ENCODE data around the gene SHOC2. TPM values are rescaled to one million over a fixed set of nuclear protein-coding genes. Genes with fewer than 3 reads are reported as not detected.

SHOC2 gene
- total and polyA plus RNA-seq, 2 of the 13 experiments (the other 11 are each of a cell fraction or from before 2014, with no cell fraction given): 8.6 to 25.5 TPM

- TF ChIP-seq ZNF619 (CRISPR knock-in tag; IDR thresholded peaks at IDR 0.05): no peak
- no peak for TF ChIP-seq RFX3 (CRISPR knock-in tag; IDR thresholded peaks at IDR 0.05)
These were observed 46.7 kb downstream of the SHOC2 start (continued) for GRCh38 chr10:110966146-110966545.

DNA sequence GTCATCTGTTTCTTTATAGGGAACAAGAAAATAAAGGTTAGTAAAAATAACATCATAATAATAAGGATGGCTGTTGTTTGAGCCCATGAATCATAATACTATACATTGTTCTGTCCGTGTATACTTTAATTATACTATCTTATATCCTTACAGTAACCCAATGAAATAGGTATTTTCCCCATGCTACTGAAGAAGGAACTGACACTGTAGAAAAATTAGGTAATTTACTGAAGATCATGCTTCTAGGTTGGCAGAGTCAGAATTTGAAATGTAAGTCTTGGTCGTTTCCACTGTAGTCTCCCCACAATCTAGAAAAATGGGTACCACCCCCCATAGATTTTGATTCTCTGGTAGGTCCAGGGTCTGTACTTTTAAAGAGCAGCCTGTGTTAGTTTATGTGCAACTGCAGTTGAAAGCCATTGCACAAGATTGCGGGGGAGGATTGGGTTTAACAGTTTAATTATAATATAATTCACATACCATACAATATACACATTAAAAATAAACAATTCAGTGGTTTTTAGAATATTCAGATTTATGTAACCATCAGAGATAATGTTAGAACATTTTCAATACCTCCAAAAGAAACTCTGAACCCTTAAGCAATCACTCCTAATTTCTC is 47.7 kb downstream of the SHOC2 start:
- H3K4me2 ChIP-seq (ENCODE audit: low read depth, low read length): no peak overlapping the region
- no peaks in the 10 kb centered on the region for H3K9me3 ChIP-seq (ENCODE audit: low read length)
- no peak overlapping the region for H3K4me3 ChIP-seq (replicated peaks in 1 of 3; ENCODE audit: insufficient read depth in 1 of 3, low read depth in 2 of 3, low read length in 3 of 3)
- POLR2A ChIA-PET: no interaction called here
- TF ChIP-seq MED8 (CRISPR knock-in tag; IDR thresholded peaks at IDR 0.05; ENCODE audit: insufficient replicate concordance) (no peak), CBFB (CRISPR knock-in tag; IDR thresholded peaks at IDR 0.05) (no peak), ZNF891 (CRISPR knock-in tag; IDR thresholded peaks at IDR 0.05) (no peak), SMAD3 (CRISPR knock-in tag; IDR thresholded peaks at IDR 0.05) (no peak), SNAPC2 (CRISPR knock-in tag; IDR thresholded peaks at IDR 0.05) (no peak), ZMYM2 (CRISPR knock-in tag; IDR thresholded peaks at IDR 0.05) (no peak), ZNF761 (CRISPR knock-in tag; conservative IDR thresholded peaks at IDR 0.05) (no peak), FLYWCH1 (CRISPR knock-in tag; IDR thresholded peaks at IDR 0.05) (no peak), KDM1A (CRISPR knock-in tag; IDR thresholded peaks at IDR 0.05) (no peak), PTBP1 (IDR thresholded peaks at IDR 0.05; ENCODE audit: low read depth, low read length, poor library complexity, severe bottlenecking) (no peak), ZNF10 (CRISPR knock-in tag; IDR thresholded peaks at IDR 0.05; ENCODE audit: borderline replicate concordance, low read depth) (no peak), ZNF879 (CRISPR knock-in tag; IDR thresholded peaks at IDR 0.05) (no peak), ZNF446 (CRISPR knock-in tag; IDR thresholded peaks at IDR 0.05) (no peak), CREB1 (IDR thresholded peaks at IDR 0.05) (no peak), CREB1 (CRISPR knock-in tag; IDR thresholded peaks at IDR 0.05) (no peak), TEF (CRISPR knock-in tag; IDR thresholded peaks at IDR 0.05) (no peak)
- TF ChIP-seq, protein P1, sequence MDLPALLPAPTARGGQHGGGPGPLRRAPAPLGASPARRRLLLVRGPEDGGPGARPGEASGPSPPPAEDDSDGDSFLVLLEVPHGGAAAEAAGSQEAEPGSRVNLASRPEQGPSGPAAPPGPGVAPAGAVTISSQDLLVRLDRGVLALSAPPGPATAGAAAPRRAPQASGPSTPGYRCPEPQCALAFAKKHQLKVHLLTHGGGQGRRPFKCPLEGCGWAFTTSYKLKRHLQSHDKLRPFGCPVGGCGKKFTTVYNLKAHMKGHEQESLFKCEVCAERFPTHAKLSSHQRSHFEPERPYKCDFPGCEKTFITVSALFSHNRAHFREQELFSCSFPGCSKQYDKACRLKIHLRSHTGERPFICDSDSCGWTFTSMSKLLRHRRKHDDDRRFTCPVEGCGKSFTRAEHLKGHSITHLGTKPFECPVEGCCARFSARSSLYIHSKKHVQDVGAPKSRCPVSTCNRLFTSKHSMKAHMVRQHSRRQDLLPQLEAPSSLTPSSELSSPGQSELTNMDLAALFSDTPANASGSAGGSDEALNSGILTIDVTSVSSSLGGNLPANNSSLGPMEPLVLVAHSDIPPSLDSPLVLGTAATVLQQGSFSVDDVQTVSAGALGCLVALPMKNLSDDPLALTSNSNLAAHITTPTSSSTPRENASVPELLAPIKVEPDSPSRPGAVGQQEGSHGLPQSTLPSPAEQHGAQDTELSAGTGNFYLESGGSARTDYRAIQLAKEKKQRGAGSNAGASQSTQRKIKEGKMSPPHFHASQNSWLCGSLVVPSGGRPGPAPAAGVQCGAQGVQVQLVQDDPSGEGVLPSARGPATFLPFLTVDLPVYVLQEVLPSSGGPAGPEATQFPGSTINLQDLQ (CRISPR knock-in tag; IDR thresholded peaks at IDR 0.05): no peak
- H4K20me1 ChIP-seq (ENCODE audit: insufficient read depth, low read length): no peaks in the 10 kb centered on the region; the same call in 1 of the 2 replicates
- intact Hi-C loops (cut with micrococcal nuclease; ENCODE audit: unreplicated experiment): no loop called here
- no peak overlapping the region for H3K27ac ChIP-seq (ENCODE audit: extremely low read length, insufficient read depth, low read length)
- no peak for DNase-seq (ENCODE audit: low spot score)
- H3K36me3 ChIP-seq (replicated peaks in 1 of 2; ENCODE audit: control insufficient read depth in 1 of 2, insufficient read depth in 2 of 2, low read length in 2 of 2): peaks cover 1 to 5% of the 10 kb centered on the region in 2 experiments; a peak in 3 of 5 replicates
- FAIRE-seq: no peak
- no peak overlapping the region for H3K9ac ChIP-seq (ENCODE audit: insufficient read depth, low read depth, low read length)
- peaks cover 9% of the 10 kb centered on the region; the same call in 1 of the 2 replicates for H3K4me1 ChIP-seq (ENCODE audit: insufficient read depth, low read length)
- in situ Hi-C loops (cut with HindIII; ENCODE audit: extremely low pct_ligation_motif_present, low pct_unique_long_range_greater_than_20kb): no loop called here
- ATAC-seq: no peak
- CTCF ChIA-PET (ENCODE audit: low intra/inter-chr PET ratio, low total read pairs): no interaction called here
- H3K27me3 ChIP-seq (ENCODE audit: control insufficient read depth in 1 of 2, insufficient read depth in 2 of 2, low read length in 2 of 2): no peaks in the 10 kb centered on the region
- WGBS (ENCODE audit: low lambda C conversion rate): 80% methylated on average over 3 of the region's 3 CpGs
- peaks cover 13% of the 10 kb centered on the region for H3K79me2 ChIP-seq (ENCODE audit: insufficient read depth, low read length)
- BruUV-seq (replicated peaks): no TSS peak
- H2AFZ ChIP-seq (ENCODE audit: low read length): no peak overlapping the region
